IMR-90 (cell line): ENCODE results near the gene NDUFV2.

Source experiments
- CEBPB ChIP-seq: IDR thresholded peaks from 2 replicates; pipeline ENCODE4 v1.6.1; 2012; ENCODE audit warnings: low read depth, low read length, improper control_type of control experiment
- MXI1 ChIP-seq: IDR thresholded peaks from 2 replicates; pipeline ENCODE4 v1.6.1; 2012; ENCODE audit warnings: low read depth, mild to moderate bottlenecking, low read length, moderate library complexity, borderline replicate concordance
- POLR2A ChIP-seq: IDR thresholded peaks from 2 replicates; pipeline ENCODE4 v1.6.1; 2012; ENCODE audit warnings: mild to moderate bottlenecking, low read depth, low read length
- TF ChIP-seq, protein P1 (sequence below): conservative IDR thresholded peaks from 2 replicates; pipeline ENCODE4 v1.5.1; 2012; ENCODE audit warnings: mild to moderate bottlenecking, low read depth, low read length, improper control_type of control experiment

- TF ChIP-seq POLR2A (no peak), CEBPB (no peak), MXI1 (no peak)
- TF ChIP-seq, protein P1, sequence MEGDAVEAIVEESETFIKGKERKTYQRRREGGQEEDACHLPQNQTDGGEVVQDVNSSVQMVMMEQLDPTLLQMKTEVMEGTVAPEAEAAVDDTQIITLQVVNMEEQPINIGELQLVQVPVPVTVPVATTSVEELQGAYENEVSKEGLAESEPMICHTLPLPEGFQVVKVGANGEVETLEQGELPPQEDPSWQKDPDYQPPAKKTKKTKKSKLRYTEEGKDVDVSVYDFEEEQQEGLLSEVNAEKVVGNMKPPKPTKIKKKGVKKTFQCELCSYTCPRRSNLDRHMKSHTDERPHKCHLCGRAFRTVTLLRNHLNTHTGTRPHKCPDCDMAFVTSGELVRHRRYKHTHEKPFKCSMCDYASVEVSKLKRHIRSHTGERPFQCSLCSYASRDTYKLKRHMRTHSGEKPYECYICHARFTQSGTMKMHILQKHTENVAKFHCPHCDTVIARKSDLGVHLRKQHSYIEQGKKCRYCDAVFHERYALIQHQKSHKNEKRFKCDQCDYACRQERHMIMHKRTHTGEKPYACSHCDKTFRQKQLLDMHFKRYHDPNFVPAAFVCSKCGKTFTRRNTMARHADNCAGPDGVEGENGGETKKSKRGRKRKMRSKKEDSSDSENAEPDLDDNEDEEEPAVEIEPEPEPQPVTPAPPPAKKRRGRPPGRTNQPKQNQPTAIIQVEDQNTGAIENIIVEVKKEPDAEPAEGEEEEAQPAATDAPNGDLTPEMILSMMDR = no peak
Observed at GRCh38 chr18:9105420-9105819, 2.9 kb downstream of the NDUFV2 start.
